ENCODE data around the gene TSC2. TPM values are rescaled to one million over a fixed set of nuclear protein-coding genes. Genes with fewer than 3 reads are reported as not detected.
"Not testable (repeated sequence)": the region's sequence is repeated elsewhere in the genome, so short reads cannot be mapped to it uniquely, and the experiment has no call there.

The TSC2 gene
- total RNA-seq, 2 donors from 2014 or later, result 54.3 to 73.4 TPM

DNA sequence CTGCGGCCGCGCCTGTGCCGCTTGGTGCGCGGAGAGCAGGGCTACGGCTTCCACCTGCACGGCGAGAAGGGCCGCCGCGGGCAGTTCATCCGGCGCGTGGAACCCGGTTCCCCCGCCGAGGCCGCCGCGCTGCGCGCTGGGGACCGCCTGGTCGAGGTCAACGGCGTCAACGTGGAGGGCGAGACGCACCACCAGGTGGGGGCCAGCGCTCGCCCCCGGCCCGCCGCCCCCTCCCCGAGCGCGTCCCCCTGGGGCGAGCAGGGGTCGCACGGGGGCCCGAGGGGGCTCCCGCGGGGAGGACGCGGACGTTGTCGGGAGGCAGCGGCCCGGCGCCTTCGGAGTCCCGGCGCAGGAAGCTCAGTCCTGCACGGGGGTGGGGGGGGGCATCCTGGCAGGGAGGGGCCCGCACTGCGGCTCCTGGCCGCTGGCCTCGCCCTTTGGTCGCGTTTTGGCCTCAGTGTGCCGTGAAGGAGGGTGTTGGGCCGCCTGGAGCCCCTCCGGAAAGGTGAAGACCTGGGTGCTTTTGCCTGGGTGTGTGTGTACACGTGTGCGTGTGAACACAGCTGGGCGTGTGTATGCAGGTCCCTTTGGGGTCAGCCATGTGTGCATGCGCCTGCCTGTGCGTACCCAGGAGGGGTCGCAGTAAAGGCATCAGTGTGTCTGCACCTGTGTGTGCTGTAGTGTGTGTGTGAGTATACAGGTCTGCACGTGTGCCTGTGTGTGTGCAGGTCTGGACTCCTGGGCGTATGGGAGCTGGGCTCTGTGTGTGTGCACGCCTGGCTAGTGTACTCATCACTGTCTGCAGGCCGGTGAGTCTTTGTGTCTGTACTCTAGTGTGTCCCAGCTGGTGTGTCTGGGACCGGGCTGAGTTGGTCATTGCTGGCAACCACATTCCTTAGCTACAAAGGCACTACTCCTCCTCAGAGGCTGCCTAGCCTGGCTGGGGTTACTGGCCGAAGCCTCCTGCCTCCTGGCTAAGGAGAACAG is 20.5 kb upstream of the TSC2 start:
- peak in 1 of 2 donors; percentile 3 for ATAC-seq
- peak; percentile 37 for DNase-seq
- intact Hi-C loops (cut with DNase I), result no loop called here

GRCh38 chr16:2028146-2028545 is 19.6 kb upstream of the TSC2 start:
- ATAC-seq (no peak), DNase-seq (peak; percentile 16)
- intact Hi-C loops (cut with DNase I), result no loop called here

DNA sequence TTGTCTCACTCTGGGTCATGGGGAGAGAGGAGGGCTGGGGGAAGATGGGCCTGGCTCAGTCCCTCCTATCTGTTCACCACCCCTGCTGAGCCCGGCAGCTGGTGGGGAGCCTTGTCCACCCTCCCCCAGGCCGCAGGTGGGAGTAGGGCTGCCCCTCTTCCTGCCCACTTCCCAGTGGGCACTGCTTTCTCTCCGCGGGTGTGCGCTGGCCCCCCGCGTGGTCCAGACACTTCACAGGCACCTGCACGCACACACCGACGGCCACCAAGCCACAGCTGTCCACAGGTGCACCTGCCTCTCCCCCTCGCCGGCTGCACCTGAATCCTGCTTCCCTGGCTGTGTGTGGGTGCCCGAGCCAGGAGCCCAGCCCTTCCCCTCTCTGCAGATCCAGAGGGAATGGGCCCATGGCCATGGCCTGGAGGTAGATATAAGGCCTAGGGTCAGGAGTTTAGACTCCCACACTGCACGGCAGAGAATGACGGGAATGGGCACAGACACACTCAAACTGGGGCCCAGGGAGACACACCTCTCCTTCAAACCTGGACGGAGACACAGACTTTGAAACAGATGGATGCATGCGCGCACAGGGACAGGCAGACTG is 19.1 kb upstream of the TSC2 start:
- ATAC-seq (no peak), DNase-seq (peak; percentile 14)
- intact Hi-C loops (cut with DNase I), result no loop called here

DNA sequence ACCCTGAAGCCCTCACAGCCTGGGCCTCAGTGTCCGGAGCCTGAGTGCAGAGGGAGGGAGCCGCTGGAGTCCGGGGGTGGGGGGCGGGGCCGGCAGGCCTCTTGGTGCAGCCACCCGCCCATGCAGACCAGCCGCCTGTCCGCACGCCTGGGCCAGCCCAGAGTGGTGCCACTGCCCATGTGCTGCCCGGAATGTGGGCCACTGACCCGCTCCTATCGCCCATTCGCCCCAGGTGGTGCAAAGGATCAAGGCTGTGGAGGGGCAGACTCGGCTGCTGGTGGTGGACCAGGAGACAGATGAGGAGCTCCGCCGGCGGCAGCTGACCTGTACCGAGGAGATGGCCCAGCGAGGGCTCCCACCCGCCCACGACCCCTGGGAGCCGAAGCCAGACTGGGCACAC is 18.4 kb upstream of the TSC2 start:
- intact Hi-C loops (cut with DNase I), result no loop called here
- no peak for ATAC-seq
- no peak for DNase-seq

DNA sequence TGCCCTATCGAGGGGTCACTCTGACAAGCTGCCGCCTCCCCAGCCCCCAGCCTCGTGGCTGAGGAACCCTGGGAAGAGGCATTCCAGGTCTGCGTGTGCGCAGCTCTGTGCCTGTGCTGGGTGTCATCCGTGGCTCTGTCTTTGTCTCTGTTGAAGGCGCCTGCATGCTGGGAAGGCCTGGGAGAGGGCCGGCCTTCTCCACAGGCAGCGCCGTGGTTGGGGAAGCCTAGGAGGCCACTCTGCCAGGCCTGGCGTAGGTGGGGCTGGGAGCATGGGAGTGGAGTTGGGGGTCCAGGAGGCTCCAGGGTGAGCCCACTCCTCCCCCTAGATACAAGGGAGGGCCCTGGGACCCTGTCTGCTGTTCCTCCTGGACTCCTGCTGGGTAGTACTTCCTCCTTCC is 17.7 kb upstream of the TSC2 start:
- DNase-seq, result no peak
- ATAC-seq, result no peak
- intact Hi-C loops (cut with DNase I), result no loop called here

- intact Hi-C loops (cut with DNase I), result no loop called here
- DNase-seq, result peak; percentile 80
- ATAC-seq, result peak in 1 of 2 donors; percentile 9
These were observed 16.7 kb upstream of the TSC2 start for GRCh38 chr16:2031081-2031577.

DNA sequence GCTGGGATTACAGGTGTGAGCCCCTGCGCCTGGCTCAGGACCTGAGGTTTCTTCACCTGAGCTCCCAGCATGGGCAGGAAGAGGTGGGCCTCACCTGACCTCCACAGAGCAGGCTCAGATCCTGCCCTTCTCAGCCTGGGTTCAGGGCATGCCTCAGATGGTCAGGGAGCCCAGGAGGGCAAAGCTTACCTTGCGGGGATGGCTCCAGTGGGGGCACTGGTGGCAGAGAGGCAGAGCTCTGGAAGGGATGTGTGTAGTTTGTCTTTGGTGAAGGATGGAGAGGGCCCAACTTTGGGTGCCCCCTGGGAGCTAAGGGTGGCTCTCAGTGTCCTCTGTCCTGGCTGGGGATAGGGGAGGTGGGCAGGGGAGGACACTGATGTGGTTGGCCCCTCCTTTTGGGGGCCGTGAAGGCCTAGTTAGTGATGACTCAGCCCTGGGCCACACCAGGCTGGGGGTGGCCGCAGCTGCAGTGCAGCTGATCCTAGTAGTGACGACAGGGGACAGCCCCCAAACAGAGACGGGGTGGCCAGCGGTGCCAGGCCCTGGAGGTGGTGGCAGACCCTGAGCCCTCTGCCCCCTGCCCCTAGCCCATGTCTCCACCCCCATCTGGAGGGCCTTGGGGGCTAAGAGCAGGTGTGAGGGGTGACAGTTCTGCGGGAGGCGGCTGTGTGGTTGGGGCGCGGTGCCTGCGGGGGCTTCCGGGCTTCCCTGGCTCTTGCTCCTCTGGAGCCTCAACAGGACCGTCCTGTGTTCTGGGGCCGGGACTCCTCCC is 15.3 kb upstream of the TSC2 start:
- intact Hi-C loops (cut with DNase I), result no loop called here
- ATAC-seq, result peak in 1 of 2 donors; percentile 19
- DNase-seq, result peak; percentile 59

DNA sequence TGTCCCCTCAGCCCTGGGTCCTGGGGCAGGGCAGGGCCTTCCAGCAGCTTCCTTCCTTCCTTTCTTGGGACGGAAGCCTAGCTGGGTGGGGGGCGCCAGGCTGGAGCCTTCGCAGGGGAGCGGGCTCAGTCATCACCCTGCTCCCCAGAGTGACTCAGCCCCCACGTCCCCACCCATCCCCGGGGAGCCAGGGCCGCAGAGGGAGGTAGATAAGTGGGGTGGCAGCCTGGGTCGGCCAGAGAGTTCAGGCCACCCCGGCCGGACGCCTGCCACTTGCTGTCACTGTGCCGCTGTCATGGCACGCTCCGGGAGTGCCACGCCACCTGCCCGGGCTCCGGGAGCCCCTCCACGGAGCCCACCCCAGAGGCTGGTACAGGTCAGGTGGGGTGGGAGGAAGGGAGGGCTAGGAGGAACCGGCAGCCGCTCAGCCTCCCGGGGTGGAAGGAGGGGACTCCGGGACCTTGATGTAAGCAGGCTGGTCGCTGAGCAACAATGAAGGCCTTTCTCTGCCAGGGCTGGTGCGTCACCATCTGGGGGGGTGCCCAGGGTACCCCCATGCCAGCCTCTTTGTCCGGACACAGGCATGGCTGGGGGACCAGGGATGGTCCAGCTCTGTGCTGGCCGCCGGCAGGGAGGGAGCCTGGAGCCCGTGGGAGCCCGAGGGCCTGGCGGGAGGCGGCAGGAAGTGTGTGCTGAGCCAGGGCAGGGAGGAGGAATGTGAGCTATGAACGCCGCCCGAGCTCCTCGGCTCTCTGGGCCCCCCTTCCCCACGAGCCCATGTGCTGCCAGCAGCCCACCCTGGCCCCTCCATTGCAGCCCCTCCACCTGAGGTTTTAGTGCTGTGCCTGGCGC is 14.5 kb upstream of the TSC2 start:
- DNase-seq, result peak; percentile 79
- intact Hi-C loops (cut with DNase I), result no loop called here
- peak; percentile 55 to 68 for ATAC-seq

GRCh38 chr16:2033909-2034695 is 13.7 kb upstream of the TSC2 start:
- intact Hi-C loops (cut with DNase I); ATAC-seq: not testable (repeated sequence)
- DNase-seq, result peak; percentile 26

GRCh38 chr16:2034696-2035430 is 12.9 kb upstream of the TSC2 start:
- DNase-seq (peak; percentile 24), ATAC-seq (no peak)
- intact Hi-C loops (cut with DNase I), result no loop called here

- ATAC-seq (peak; percentile 2 to 19), DNase-seq (peak; percentile 81)
- intact Hi-C loops (cut with DNase I), result no loop called here
These were observed 12.2 kb upstream of the TSC2 start for GRCh38 chr16:2035431-2036199.

DNA sequence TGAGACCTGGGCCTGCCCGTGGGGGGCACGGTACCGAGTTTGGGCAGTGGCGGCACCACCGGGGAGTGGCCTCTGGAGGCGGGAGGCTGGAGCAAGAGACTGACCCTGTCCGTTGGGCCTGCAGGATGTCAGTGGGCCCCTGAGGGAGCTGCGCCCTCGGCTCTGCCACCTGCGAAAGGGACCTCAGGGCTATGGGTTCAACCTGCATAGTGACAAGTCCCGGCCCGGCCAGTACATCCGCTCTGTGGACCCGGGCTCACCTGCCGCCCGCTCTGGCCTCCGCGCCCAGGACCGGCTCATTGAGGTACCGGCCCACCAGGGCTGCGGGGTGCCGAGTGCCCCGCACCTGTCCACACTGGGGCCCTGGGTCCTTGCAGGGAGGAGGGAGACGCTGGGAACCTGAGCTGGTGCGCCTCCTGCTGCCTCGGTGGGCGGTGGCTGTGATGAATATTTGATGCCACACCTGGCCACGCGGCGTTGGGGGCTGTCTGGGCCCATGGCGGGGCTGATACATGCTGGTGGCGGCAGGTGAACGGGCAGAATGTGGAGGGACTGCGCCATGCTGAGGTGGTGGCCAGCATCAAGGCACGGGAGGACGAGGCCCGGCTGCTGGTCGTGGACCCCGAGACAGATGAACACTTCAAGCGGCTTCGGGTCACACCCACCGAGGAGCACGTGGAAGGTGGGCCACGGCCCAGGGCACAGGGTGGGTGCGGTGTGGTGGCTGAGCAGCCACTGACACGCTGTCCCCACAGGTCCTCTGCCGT is 11.4 kb upstream of the TSC2 start:
- intact Hi-C loops (cut with DNase I), result no loop called here
- ATAC-seq, result no peak
- peak; percentile 22 for DNase-seq

DNA sequence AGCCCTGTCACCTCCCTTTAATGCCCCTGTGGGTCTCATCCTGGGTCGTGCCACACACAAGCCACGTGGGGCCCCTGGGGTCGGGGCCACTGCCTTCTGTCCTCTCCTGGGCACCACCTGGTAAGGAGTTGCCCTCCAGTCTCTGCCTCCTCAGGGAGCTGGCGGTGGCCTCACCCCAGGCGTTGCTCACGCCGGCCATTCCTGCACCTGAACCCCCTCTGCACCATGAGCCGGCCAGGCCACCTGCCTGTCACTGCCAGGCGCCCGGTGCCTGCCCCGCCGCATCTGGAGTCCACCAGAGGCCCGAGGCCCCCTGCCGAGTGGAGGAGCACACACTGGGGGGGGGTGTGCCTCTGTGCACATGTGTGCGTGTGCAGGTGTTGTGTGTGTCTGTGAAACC is 10.7 kb upstream of the TSC2 start:
- no peak for ATAC-seq
- intact Hi-C loops (cut with DNase I), result no loop called here
- peak; percentile 20 for DNase-seq

DNA sequence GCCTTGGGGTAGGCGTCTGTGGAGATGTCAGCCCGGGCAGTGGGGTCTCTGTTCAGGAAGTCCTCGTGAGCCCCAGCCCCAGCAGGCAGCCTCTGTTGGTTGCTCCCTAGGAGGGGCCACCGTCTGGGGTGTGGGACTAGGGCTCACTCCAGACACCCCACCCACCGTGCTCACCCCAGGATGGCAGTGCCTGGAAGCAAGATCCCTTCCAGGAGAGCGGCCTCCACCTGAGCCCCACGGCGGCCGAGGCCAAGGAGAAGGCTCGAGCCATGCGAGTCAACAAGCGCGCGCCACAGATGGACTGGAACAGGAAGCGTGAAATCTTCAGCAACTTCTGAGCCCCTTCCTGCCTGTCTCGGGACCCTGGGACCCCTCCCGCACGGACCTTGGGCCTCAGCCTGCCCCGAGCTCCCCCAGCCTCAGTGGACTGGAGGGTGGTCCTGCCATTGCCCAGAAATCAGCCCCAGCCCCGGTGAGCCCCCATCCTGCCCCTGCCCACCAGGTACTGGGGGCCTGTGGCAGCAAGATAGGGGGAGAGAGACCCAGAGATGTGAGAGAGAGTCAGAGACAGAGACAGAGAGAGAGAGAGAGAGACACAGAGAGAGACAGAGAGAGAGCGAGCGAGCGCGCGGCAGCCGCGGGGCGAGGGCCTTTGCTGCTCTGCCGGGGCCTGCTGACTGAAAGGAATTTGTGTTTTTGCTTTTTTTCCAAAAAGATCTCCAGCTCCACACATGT is 10.0 kb upstream of the TSC2 start:
- no peak for ATAC-seq
- intact Hi-C loops (cut with DNase I), result no loop called here
- DNase-seq, result peak; percentile 39

Data from left cardiac atrium (tissue), 4 donors.